HG02623 (cell line): ENCODE results near the gene JARID2.

Experiments used
- ATAC-seq: cut with Tn5 transposase; IDR thresholded peaks from one replicate; pipeline ENCODE4 v1.9.1; 2021; ENCODE audit warnings: moderate library complexity; ENCODE audit not compliant: unreplicated experiment

JARID2 gene

DNA sequence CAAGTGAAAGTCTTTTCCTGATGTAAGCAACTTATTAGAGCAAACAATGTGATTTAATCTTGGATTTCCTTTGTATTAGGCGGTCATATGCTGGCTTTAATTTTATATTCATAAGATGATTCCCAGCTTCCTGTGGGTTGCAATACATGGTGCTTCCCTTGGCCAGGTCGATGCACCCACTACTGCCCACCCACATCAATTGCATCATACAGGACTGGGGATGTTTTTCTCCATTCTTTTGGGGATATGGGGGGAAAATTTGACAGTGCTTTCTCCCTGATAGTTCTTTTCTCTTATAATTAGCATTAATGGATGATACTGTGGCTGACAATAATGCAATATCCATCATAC is 187.6 kb downstream of the JARID2 start:
- ATAC-seq: no peak

DNA sequence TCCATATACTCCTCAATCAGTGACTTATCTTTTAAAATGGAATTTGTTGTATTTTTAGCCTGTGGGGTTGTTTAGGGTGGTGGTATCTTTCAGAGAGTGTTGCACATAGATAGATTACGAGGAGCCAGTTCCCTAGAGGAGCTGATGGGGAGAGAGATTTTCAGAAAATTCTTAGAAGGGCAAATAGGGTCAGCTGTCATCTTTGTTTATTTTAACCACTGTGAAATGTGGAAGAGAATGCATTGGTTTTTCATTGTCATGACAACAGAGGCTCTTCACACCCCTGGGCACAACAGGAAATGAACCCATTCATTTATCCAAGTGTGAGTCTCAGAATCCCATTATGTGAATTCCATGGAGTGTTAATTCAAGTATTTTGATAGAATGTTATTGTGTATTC is 188.4 kb downstream of the JARID2 start:
- no peak for ATAC-seq

- ATAC-seq: no peak
These were observed 189.0 kb downstream of the JARID2 start for GRCh38 chr6:15434823-15435380.

- no peak for ATAC-seq
These were observed 189.6 kb downstream of the JARID2 start for GRCh38 chr6:15435468-15435867.

- no peak for ATAC-seq
These were observed 190.6 kb downstream of the JARID2 start for GRCh38 chr6:15436451-15436850.

GRCh38 chr6:15437090-15437635 is 191.3 kb downstream of the JARID2 start:
- no peak for ATAC-seq

GRCh38 chr6:15439410-15440025 is 193.6 kb downstream of the JARID2 start:
- no peak for ATAC-seq

DNA sequence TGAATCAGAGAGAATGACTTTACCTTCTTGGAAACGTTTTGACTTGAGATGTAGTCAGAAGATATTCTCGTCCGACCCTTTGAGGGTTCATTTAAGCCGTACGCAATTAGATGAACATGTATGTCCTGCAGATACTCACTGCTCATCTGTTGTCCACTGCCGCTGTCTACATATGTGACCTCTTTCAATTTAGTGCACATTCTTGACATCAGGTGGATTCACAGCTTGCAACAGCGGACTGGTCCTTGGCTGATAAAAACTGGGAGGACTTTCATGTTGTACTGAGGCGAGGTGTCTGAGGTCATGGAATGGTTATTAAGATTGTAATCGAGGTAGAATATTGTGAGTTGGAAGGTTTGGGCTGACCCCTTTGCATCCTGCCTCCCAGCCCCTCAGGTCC is 194.2 kb downstream of the JARID2 start:
- ATAC-seq: no peak

- ATAC-seq: no peak
These were observed 195.5 kb downstream of the JARID2 start for GRCh38 chr6:15441215-15441868.

DNA sequence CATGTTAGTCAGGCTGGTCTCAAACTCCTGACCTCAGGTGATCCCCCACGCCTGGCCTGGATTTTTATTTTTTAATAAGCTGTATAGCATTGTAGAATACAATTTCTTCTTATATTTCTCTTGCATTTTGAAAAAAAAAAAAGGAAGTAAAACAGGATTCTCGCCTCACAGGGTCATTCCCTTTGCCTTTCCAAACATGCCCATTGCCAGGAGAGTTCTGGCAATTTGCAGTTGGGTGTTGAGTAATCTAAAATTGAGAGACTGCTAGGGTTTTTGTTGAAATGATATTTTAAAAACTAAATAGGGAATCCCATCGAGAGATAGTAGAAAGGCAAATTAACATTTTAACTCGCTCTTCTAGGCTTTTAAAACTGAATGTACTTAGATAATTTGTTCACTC is 196.1 kb downstream of the JARID2 start:
- no peak for ATAC-seq

GRCh38 chr6:15442467-15442866 is 196.6 kb downstream of the JARID2 start:
- ATAC-seq: no peak

- no peak for ATAC-seq
These were observed 197.4 kb downstream of the JARID2 start for GRCh38 chr6:15443119-15443830.

GRCh38 chr6:15444081-15444731 is 198.3 kb downstream of the JARID2 start:
- no peak for ATAC-seq

- ATAC-seq: no peak
These were observed 199.0 kb downstream of the JARID2 start for GRCh38 chr6:15444881-15445280.

DNA sequence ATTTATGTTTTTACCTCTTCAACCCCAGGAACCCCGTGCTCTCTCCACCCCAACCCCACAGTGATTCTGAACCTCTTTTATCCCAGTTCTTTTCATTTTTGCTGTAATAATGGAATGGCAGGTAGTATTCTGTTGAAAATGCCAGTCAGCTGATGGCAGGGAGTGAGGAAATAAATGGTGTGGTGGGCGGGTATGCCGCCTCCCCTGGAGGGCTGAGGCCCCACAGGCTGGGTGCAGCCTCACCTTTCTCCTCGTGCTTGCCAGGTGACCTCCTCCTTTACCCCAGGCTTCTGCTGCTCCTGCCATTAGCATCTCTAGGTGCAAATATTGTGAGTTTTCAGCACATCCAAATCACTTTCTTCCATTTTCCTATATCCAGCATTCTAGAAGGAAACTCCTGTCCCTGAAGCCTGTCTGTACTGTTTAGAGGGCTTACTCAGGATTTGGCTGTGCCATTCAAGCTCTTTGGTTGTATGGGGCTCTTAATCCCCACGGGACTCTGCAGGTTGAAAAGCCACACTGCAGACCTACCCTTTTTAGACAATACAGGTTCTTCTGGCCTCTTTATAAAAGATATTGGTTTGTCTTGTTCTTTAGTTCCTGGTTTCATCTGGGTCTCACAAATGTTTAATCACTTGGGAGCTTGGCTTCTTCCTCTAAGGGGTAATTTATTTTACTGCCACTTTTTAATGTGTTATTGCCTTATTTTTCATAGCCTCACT is 201.8 kb downstream of the JARID2 start:
- no peak for ATAC-seq

- ATAC-seq: no peak
These were observed 203.1 kb downstream of the JARID2 start for GRCh38 chr6:15449011-15449410.

- no peak for ATAC-seq
These were observed 205.9 kb downstream of the JARID2 start for GRCh38 chr6:15451738-15452137.

- no peak for ATAC-seq
These were observed 206.5 kb downstream of the JARID2 start for GRCh38 chr6:15452182-15452941.

GRCh38 chr6:15453186-15453585 is 207.3 kb downstream of the JARID2 start:
- ATAC-seq: no peak

DNA sequence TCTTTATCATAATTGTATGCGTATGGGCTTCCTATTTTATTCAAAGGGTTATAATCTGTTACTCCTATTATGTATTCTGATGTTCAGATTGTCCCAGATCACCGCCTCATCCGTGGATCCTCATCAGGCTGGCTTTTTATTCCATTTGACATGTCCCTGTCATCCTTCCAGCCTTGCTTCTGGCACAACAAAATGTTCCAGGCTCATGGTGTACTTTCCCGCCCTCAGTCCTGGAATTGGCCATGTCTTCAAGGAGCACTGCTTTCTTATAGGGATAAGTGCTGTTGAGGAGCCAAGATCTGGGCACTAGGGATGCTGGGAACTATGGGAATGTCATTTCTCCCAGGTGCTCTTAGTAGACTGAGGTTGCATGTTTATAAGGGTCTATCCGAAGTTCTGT is 207.8 kb downstream of the JARID2 start:
- no peak for ATAC-seq
